ENCODE data around the gene OTOR. TPM values are rescaled to one million over a fixed set of nuclear protein-coding genes. Genes with fewer than 3 reads are reported as not detected.
A peak's percentile ranks its signal among the peaks of the same experiment; 100 is the strongest.

The OTOR gene
- total RNA-seq, 1 donor from 2014 or later: not detected

DNA sequence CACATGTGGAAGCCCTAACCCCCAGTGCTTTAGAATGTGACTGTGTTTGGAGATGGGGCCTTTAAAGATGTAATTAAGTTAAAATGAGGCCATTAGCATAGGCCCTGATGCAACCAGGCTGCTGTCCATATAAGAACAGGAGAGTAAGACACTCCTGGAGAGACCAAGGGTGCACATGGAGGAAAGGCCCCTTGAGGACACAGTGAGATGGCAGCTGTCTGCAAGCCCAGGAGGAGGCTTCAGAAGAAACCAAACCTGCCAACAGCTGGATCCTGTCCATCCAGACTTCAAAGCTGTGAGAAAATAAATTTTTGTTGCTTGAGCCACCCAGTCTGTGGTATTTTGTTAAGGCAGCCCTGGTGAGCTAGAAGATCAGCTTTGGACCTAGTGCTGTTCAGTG, 35.1 kb upstream of the OTOR start:
- ATAC-seq (ENCODE audit: low read depth) (no peak), DNase-seq (no peak)
- H3K4me3 Mint-ChIP-seq: no peak overlapping the region
- H3K36me3 Mint-ChIP-seq (ENCODE audit: low read depth): no peaks in the 10 kb centered on the region
- H3K27ac Mint-ChIP-seq: no peak overlapping the region
- no peak for TF ChIP-seq CTCF (IDR thresholded peaks at IDR 0.05)
- intact Hi-C loops (cut with micrococcal nuclease): no loop called here
- H3K27me3 Mint-ChIP-seq: peaks cover 31% of the 10 kb centered on the region
- H3K9me3 Mint-ChIP-seq: no peaks in the 10 kb centered on the region
- ChIA-PET CTCF (no interaction called here), POLR2A (no interaction called here)
- peaks cover 18% of the 10 kb centered on the region for H3K4me1 Mint-ChIP-seq

GRCh38 chr20:16714242-16714641, 33.9 kb upstream of the OTOR start:
- Mint-ChIP-seq H3K27ac (no peak overlapping the region), H3K4me1 (peaks cover 9% of the 10 kb centered on the region), H3K4me3 (no peak overlapping the region), H3K9me3 (no peaks in the 10 kb centered on the region), H3K27me3 (peaks cover 38% of the 10 kb centered on the region), H3K36me3 (ENCODE audit: low read depth) (no peaks in the 10 kb centered on the region)
- intact Hi-C loops (cut with micrococcal nuclease): no loop called here
- DNase-seq (no peak), ATAC-seq (ENCODE audit: low read depth) (no peak)
- TF ChIP-seq CTCF (IDR thresholded peaks at IDR 0.05): no peak
- ChIA-PET POLR2A (no interaction called here), CTCF (no interaction called here)

- Mint-ChIP-seq H3K4me1 (peaks cover 6% of the 10 kb centered on the region), H3K36me3 (ENCODE audit: low read depth) (no peaks in the 10 kb centered on the region), H3K27me3 (peaks cover 39% of the 10 kb centered on the region), H3K4me3 (no peak overlapping the region), H3K9me3 (no peaks in the 10 kb centered on the region), H3K27ac (no peak overlapping the region)
- DNase-seq (no peak), ATAC-seq (ENCODE audit: low read depth) (no peak)
- POLR2A ChIA-PET: no interaction called here
- no peak for TF ChIP-seq CTCF (IDR thresholded peaks at IDR 0.05)
- CTCF ChIA-PET: no interaction called here
- intact Hi-C loops (cut with micrococcal nuclease): no loop called here
Measured at GRCh38 chr20:16714751-16715150, 33.4 kb upstream of the OTOR start.

DNA sequence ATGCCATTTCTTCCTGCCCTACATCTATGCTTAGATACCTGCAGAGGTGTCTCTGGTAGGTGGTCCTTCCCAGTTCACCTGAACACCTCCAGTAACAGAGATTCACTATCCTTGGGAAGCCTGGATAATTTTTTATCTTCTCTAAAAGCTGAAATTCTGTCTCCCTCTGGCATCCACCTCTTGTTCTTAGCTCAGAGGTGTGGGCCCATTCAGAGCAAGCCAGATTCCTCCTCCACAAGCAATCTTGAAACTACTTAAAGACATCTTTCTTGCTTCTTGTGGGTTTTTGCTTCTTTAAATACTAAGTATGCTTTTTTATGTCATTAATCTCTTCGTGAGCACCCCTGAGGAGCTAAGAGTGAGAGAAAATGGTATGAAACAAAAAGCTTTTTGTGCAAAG, 28.7 kb upstream of the OTOR start:
- Mint-ChIP-seq H3K9me3 (no peaks in the 10 kb centered on the region), H3K4me3 (no peak overlapping the region), H3K27ac (no peak overlapping the region), H3K36me3 (ENCODE audit: low read depth) (no peaks in the 10 kb centered on the region), H3K4me1 (no peaks in the 10 kb centered on the region), H3K27me3 (peaks cover 65% of the 10 kb centered on the region)
- no peak for TF ChIP-seq CTCF (IDR thresholded peaks at IDR 0.05)
- ATAC-seq (ENCODE audit: low read depth) (no peak), DNase-seq (no peak)
- CTCF ChIA-PET: no interaction called here
- intact Hi-C loops (cut with micrococcal nuclease): no loop called here
- POLR2A ChIA-PET: no interaction called here

DNA sequence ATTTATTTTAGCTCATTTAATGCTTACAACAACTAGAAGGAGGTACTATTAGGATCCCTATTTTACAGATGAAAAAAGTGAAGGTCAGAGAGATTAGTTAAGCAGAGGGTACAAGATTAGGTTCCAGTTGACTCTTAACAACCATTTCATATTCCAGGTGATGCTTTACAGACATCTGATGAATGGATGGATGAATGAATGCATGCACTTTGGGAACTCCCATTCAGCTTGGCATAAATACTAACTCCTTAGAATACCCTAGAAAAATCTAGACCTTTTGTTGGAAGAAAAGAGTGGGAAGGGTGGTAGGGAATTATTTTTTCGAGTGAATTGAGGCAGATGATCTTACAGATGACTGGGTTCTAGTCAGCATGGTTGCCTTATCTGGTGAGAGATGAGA, 19.1 kb upstream of the OTOR start:
- Mint-ChIP-seq H3K36me3 (ENCODE audit: low read depth) (peaks cover 39% of the 10 kb centered on the region), H3K4me3 (peak overlapping the region; percentile 100), H3K27me3 (peaks cover 20% of the 10 kb centered on the region), H3K9me3 (peaks cover 6% of the 10 kb centered on the region), H3K4me1 (peaks cover 26% of the 10 kb centered on the region), H3K27ac (peak overlapping the region; percentile 99)
- no peak for DNase-seq
- no peak for ATAC-seq (ENCODE audit: low read depth)
- CTCF ChIA-PET: no interaction called here
- TF ChIP-seq CTCF (IDR thresholded peaks at IDR 0.05): no peak
- POLR2A ChIA-PET: interaction anchor here (1.0 kb wide), 1 partner anchor 154 kb away, joined by 5 read pairs; no protein-coding TSS in a partner anchor
- intact Hi-C loops (cut with micrococcal nuclease): no loop called here

Data from activated B cell treated with CpG ODN at 0.5 μM for 24 hours (primary cell).